ENCODE measurements around the gene VANGL2.

The VANGL2 gene

DNA sequence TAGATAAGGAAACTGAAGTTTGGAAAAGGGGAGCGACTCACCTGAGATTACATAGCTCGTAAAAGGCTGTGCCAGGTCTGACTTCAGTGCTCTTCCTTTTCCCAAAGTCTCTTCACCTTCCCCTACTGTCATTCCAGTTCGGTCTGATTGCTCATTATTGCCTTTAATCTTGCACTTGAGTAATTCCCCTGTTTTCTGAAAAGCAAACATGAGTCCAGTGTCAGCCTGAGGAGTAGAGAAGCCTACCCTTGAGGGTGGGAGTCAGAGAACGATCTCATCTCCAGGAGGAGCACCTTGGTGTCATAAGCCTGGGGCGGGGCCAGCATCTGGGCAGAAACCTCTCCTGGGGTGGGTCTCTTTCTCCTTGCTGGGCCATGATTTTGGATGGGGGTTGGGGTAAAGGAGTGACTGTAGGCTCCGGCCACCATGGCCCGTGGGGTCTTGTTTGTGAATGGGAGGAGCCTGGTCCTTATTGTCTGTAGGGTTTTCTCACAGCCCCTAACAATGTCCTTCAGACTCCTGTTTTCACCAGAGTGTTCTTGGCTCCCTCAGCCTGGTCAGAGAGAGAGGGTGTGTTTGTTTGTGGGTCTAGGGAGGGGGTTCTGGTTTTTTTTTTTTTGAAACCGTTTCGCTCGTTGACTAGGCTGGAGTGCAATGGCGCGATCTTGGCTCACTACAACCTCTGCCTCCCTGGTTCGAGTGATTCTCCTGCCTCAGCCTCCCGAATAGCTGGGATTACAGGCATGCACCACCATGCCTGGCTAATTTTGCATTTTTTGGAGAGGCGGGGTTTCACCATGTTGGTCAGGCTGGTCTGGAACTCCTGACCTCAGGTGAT is 6.0 kb downstream of the VANGL2 start:
- DNase-seq, result no peak

DNA sequence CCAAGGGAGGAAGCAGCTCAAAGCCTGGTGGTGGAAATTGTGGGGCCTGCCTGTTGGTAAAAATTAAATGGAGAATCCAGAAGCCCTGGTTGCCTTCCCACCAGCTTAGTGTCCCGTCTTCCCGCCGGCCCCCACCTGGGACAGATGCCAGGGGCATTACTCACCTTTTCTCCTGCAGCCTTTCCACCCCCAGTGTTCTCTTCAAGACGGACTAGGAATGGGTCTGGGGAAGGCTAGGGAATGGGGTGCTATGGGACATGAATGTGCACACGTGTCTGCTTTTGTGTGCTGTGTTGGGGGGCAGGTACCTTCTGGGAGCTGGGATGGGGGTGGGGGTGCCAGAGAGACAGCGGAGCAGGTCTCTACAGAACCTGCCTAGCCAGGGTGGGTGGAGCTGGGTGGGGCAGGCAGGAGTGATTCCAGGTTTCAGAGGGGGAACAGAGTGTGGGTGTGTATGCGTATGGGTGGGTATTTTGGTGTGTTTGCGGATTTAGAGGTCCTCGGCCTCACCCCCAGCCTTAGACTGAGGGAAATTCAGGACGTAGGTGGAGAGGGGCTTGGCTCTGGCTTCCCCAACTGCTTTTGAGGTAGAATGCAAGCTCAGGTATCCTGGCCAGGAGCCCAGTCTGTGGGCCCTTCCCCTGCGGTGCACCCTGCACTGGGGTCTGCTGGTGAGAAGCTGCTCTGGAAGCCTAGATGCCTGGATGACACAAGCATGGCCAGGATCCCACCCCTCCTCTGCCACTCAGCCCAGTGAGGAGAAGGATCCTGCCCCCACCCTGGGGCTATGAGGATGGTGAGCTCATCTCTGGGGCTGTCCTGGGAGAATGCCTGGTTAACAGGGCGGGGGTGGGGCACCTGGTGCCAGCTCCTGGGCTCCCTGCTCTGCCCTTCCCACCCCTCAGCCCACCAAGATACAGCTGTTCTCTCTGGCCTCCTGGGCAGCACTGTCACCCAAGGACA is 7.8 kb downstream of the VANGL2 start:
- DNase-seq, result no peak

GRCh38 chr1:160408864-160409263 is 8.5 kb downstream of the VANGL2 start:
- DNase-seq, result no peak

GRCh38 chr1:160409486-160409885 is 9.1 kb downstream of the VANGL2 start:
- no peak for DNase-seq

GRCh38 chr1:160410406-160411005 is 10.1 kb downstream of the VANGL2 start:
- no peak for DNase-seq

DNA sequence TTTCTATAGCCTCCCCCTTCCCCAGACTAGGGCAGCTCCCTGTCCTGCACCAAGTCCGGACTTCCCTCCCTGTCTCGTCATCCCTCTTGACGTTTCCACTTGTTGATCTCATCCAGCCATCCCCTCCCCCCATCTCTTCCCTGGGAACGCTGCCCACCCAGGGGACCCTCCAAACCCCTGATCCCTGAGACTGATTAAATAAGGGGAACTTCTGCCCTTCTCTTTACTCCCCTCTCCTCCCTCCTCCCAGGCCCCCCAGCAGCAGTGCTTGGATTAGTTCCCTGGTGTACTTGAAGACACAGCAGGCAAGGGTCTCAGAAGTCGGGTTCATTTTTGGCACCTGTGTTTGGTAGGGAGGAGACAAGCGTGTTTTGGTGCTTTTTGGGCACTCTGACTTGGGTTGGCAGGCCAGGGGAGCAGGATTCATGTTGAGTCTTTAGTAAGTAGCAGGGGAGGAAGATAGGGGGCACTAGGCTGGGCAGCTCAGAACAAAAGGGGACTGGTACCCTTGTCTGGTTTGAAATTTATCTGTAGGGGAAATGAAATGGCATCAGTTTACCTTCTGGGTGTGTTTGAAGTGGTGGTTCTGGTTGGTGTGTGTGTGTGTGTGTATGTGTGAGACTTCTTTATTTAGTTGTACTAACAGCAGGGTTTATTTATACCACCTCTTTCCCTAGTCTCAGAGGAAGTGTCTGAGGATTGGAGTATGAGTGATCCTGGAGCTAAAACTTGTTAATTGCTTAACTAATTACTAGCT is 11.1 kb downstream of the VANGL2 start:
- no peak for DNase-seq

GRCh38 chr1:160412028-160412362 is 11.6 kb downstream of the VANGL2 start:
- DNase-seq, result no peak

DNA sequence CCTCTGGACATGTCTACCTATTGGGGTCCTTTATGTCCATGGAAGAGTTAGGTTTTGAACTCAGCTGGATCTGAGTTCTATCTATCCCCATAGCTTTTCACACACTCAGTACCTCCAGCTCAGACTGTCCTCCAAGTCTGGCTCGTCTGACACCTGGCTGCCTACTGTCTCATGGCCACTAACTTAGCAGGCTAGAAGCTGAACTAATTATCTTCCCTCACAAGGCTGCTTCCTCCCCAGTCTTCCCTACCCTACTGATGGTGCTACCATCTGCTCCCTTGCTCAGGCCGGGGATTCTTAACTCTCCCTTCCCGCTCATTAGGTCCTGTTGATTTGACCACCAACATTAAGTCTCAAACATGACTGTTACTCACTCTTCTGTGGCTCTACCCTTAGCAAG is 13.4 kb downstream of the VANGL2 start:
- no peak for DNase-seq

DNA sequence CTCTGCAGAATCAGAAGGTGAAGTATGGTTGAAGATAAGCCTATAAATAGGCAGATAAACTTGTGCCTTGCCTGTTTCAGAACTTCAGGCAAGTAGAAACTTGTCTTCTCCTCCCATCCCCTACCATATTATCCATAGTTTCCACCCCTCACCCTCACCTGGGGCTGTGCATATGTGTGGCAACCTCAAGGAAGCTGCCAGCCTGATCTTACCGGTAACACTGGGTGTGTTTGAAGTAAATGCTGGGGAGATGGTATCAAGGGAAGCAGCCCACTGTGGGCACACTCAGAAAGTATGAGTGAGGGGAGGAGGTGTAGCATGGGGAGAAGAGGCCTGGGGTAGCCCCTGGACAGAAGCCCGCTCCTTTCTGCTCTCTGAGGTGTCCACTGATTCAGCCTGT is 14.5 kb downstream of the VANGL2 start:
- no peak for DNase-seq

DNA sequence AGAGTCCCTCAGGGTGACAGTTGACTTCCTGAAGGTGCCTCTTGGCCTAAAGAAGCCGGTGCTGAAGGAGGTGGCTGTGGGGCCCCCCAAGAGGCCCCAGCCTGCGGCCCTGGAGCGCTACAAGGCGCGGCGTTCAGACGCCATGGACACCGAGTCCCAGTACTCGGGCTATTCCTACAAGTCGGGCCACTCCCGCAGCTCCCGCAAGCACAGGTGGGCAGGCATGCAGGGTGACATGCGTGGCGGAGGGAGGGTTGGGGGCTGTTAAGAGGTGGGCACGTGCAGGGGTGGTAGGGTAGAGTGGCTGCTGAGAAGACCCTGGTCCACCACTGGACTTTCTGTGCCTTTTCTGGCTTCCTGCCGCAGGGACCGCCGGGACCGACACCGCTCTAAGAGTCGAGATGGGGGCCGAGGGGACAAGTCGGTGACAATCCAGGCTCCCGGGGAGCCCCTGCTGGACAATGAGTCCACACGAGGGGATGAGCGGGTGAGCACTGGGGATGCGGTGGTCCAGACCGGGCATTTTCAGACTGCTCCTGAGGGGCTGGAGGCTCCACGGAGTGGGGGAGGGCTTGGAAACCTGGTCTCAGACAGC is 15.4 kb downstream of the VANGL2 start:
- no peak for DNase-seq

- no peak for DNase-seq
Observed at GRCh38 chr1:160416369-160416768, 16.0 kb downstream of the VANGL2 start.

DNA sequence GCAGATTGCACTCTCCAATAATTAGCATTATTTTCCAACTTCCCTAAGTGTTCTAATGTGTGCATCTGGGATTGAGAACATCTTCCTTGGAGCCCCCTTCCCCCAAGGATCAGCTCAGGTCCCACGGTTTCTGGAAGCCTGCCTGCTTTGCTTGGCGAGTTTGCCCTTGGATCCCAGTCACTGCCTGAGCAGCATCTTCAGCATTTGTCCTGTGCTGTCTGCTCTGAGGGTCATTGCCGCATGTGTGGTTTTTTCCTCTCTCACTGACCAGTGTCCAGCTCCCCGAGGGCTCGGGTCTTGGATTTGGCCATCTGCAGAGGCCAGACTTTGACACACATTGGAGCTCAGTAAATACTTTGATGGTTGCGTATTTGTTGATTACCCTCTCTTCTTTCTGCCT is 18.1 kb downstream of the VANGL2 start:
- no peak for DNase-seq

GRCh38 chr1:160419150-160419837 is 18.9 kb downstream of the VANGL2 start:
- no peak for DNase-seq

- no peak for DNase-seq
Observed at GRCh38 chr1:160419838-160420169, 19.4 kb downstream of the VANGL2 start.

DNA sequence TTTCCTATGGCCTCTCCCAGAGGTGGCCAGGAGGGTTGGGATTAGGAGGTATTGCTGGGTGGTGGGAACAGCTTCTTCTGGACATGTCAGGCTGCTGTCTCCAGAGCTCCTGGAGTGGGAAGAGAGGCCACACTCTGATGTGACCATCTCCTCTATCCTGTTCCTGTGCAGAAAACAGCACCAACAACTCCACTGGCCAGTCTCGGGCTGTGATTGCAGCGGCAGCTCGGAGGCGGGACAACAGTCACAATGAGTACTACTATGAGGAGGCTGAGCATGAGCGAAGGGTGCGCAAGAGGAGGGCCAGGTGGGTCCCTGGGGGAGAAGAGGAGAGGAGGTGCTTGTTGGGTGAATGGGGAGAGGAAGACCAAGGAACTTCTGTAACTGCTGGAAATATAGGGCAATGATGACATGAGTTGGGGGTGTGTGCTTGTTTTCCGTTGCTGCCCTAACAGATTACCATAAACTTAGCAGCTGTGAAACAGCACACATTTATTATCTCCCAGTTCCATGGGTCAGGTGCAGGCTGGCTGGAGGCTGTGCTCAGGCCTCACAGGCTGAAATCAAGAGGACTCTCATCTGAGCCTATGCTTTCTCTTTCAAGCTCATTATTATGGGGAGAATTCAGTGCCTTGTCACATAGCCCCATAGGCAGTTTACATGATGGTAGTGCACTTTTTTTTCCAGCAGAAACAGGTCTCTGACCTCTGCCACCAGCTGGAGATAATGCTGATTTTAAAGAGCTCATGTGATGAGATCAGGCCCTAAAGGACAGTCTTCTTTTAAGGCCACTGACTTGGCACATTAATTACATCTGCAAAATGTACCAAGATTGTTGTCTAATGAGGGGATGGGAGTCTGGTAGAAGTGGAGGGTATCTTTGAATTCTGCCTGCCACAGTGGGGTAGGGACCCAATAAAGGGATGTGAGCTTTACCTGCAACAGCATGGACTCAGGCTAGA is 20.8 kb downstream of the VANGL2 start:
- DNase-seq, result no peak

DNA sequence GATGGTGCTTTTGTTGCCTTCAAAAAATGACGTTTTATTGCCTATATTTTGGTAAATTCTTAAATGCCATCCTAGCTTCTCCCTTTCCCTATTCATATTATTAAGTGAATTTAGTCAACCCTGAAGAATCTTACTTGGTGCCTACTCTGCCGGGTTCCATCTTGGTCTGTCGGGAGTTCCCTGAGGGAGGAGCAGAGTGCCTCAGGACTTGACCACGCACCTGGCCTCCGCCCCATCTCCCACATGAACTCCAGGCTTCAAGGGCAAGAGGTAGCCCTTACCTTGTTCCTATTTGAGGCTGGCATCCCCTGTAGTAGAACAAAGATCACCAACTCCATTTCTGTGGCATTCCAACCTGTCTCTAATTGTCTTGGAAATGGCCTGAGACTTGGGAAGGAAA is 21.5 kb downstream of the VANGL2 start:
- DNase-seq, result no peak

DNA sequence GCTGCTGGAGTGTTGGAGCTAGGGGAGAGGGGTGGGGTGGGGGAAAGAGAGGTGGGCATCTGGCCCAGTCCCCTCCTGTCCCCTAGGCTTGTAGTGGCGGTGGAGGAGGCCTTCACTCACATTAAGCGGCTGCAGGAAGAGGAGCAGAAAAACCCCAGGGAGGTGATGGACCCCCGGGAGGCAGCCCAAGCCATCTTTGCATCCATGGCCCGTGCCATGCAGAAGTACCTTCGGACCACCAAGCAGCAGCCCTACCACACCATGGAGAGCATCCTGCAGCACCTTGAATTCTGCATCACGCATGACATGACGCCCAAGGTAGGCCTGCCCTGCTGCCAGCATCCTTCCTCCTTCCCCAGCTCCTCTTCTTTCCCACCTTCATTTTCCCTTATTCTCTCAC is 23.6 kb downstream of the VANGL2 start:
- no peak for DNase-seq

GRCh38 chr1:160425847-160426246 is 25.5 kb downstream of the VANGL2 start:
- DNase-seq, result no peak

GRCh38 chr1:160427625-160428024 is 27.3 kb downstream of the VANGL2 start:
- no peak for DNase-seq

DNA sequence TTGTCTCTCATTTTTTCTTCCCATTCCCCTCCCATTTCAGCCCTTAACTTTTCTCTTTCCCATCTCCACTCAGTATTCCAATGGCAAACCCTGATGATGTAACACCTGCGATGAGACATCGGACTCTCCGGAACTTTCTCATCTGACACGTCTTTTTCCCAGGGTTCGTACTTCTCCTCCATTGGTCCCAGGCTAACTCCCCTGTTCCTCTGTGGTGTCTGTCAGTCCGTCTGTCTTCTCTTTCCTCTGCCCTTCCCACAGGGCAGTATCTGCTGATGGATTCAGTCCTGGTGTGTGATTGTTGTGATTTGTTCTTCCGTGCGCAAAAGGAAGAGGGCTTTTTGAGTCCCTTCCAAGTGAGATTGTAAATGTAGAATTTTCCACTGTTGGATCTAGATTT is 27.7 kb downstream of the VANGL2 start:
- no peak for DNase-seq

DNA sequence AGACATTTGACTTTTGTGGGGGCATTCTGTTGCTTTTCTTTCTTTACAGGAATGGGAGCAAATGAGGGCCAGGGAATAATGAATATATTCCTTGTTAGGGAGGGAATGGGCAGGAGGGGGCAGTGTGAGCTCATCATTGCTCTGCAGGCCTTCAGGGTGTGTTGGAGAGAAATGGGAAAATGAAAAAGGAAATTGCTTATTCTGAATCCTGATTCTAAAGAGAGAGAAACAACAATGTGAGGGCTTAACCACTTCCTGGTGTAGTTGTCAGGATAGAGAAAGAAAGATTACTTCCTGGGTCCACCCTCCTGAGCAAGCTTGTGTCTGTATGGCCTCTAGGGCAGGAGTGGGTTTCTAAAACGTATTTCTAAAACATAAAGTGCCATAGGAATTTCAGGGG is 28.3 kb downstream of the VANGL2 start:
- DNase-seq, result no peak

All from stimulated activated CD4-positive, alpha-beta T cell treated with anti-CD3 and anti-CD28 coated beads, Interleukin-2, amount 100 ng/mL, for 48 hours (primary cell).